ENCODE data around the gene CDH12.

DNA sequence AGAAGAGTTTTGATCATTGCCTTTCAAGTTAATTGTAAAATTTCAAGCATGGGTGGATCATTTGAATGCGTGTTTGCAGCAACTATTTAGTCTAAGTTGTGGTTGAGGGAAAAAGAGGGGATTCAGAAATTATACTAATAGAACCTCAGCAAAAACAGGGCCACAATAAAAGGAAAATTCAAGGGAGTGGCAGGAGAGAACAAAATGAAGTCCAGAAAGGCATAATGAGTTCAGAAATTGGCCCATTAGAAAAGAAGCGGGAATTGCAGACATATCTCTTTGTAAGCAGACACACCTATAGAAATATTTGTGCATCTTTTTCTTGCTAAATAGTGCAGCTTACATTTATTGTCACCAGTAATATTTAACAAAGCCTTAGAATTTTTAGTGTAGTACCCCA lies 960.0 kb downstream of the CDH12 start:
- TF ChIP-seq EZH2phosphoT487 (conservative IDR thresholded peaks at IDR 0.05; ENCODE audit: low read length) = no peak
- TF ChIP-seq, protein P1, sequence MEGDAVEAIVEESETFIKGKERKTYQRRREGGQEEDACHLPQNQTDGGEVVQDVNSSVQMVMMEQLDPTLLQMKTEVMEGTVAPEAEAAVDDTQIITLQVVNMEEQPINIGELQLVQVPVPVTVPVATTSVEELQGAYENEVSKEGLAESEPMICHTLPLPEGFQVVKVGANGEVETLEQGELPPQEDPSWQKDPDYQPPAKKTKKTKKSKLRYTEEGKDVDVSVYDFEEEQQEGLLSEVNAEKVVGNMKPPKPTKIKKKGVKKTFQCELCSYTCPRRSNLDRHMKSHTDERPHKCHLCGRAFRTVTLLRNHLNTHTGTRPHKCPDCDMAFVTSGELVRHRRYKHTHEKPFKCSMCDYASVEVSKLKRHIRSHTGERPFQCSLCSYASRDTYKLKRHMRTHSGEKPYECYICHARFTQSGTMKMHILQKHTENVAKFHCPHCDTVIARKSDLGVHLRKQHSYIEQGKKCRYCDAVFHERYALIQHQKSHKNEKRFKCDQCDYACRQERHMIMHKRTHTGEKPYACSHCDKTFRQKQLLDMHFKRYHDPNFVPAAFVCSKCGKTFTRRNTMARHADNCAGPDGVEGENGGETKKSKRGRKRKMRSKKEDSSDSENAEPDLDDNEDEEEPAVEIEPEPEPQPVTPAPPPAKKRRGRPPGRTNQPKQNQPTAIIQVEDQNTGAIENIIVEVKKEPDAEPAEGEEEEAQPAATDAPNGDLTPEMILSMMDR (IDR thresholded peaks at IDR 0.05; ENCODE audit: insufficient read depth, low read length, poor library complexity, severe bottlenecking) = no peak
